ENCODE measurements around the gene FHIT. TPM values are rescaled to one million over a fixed set of nuclear protein-coding genes. Genes with fewer than 3 reads are reported as not detected.

FHIT gene
- total RNA-seq, 2 experiments from 2014 or later, result 7.6 to 7.9 TPM

GRCh38 chr3:59867185-59868002, 1383.9 kb downstream of the FHIT start:
- ChIA-PET POLR2A (no interaction called here), CTCF (interaction anchor here (0.7 to 1.1 kb wide), 3 partner anchors 10 to 502 kb away, joined by 3 read pairs; no protein-coding TSS in a partner anchor)
- Mint-ChIP-seq H3K4me3 (no peak overlapping the region), H3K27ac (peak overlapping the region; percentile 75), H3K9me3 (peaks cover 16% of the 10 kb centered on the region), H3K4me1 (ENCODE audit: low read depth) (peaks cover 33% of the 10 kb centered on the region), H3K27me3 (no peaks in the 10 kb centered on the region), H3K36me3 (ENCODE audit: low read depth) (peaks cover 10% of the 10 kb centered on the region)
- no peak for TF ChIP-seq CTCF (IDR thresholded peaks at IDR 0.05)
- DNase-seq (no peak), ATAC-seq (peak; percentile 78)
- intact Hi-C loops (cut with micrococcal nuclease), result no loop called here

GRCh38 chr3:59866076-59866475, 1385.2 kb downstream of the FHIT start:
- Mint-ChIP-seq H3K27me3 (no peaks in the 10 kb centered on the region), H3K9me3 (peaks cover 20% of the 10 kb centered on the region), H3K36me3 (ENCODE audit: low read depth) (peaks cover 11% of the 10 kb centered on the region), H3K4me3 (no peak overlapping the region), H3K4me1 (ENCODE audit: low read depth) (peaks cover 26% of the 10 kb centered on the region), H3K27ac (no peak overlapping the region)
- DNase-seq (no peak), ATAC-seq (no peak)
- CTCF ChIA-PET, result interaction anchor here (1.1 kb wide), 1 partner anchor 8 kb away, joined by 3 read pairs; no protein-coding TSS in a partner anchor
- no peak for TF ChIP-seq CTCF (IDR thresholded peaks at IDR 0.05)
- intact Hi-C loops (cut with micrococcal nuclease), result no loop called here
- POLR2A ChIA-PET, result no interaction called here

GRCh38 chr3:59865351-59865750, 1385.9 kb downstream of the FHIT start:
- TF ChIP-seq CTCF (IDR thresholded peaks at IDR 0.05), result no peak
- ChIA-PET POLR2A (no interaction called here), CTCF (no interaction called here)
- H3K27me3 Mint-ChIP-seq, result no peaks in the 10 kb centered on the region
- H3K9me3 Mint-ChIP-seq, result peaks cover 20% of the 10 kb centered on the region
- peaks cover 11% of the 10 kb centered on the region for H3K36me3 Mint-ChIP-seq (ENCODE audit: low read depth)
- no peak for DNase-seq
- no peak for ATAC-seq
- no peak overlapping the region for H3K4me3 Mint-ChIP-seq
- intact Hi-C loops (cut with micrococcal nuclease), result no loop called here
- peaks cover 26% of the 10 kb centered on the region for H3K4me1 Mint-ChIP-seq (ENCODE audit: low read depth)
- H3K27ac Mint-ChIP-seq, result no peak overlapping the region

- POLR2A ChIA-PET, result no interaction called here
- no peak overlapping the region for H3K27ac Mint-ChIP-seq
- H3K4me1 Mint-ChIP-seq (ENCODE audit: low read depth), result peaks cover 16% of the 10 kb centered on the region
- CTCF ChIA-PET, result no interaction called here
- TF ChIP-seq CTCF (IDR thresholded peaks at IDR 0.05), result no peak
- intact Hi-C loops (cut with micrococcal nuclease), result no loop called here
- ATAC-seq (no peak), DNase-seq (no peak)
- peaks cover 11% of the 10 kb centered on the region for H3K36me3 Mint-ChIP-seq (ENCODE audit: low read depth)
- no peak overlapping the region for H3K4me3 Mint-ChIP-seq
- H3K9me3 Mint-ChIP-seq, result peaks cover 20% of the 10 kb centered on the region
- H3K27me3 Mint-ChIP-seq, result no peaks in the 10 kb centered on the region
Measured at GRCh38 chr3:59862686-59863085, 1388.6 kb downstream of the FHIT start.

- H3K9me3 Mint-ChIP-seq, result peaks cover 7% of the 10 kb centered on the region
- H3K4me3 Mint-ChIP-seq, result no peak overlapping the region
- DNase-seq (peak; percentile 93), ATAC-seq (peak; percentile 97)
- ChIA-PET CTCF (interaction anchor here (0.6 to 2.2 kb wide), 42 partner anchors 8 to 1524 kb away, joined by 3 to 19 read pairs (median 3); no protein-coding TSS in a partner anchor), POLR2A (no interaction called here)
- no peak overlapping the region for H3K27ac Mint-ChIP-seq
- H3K4me1 Mint-ChIP-seq (ENCODE audit: low read depth), result peaks cover 10% of the 10 kb centered on the region
- TF ChIP-seq CTCF (IDR thresholded peaks at IDR 0.05), result peak; percentile 85
- peaks cover 2% of the 10 kb centered on the region for H3K36me3 Mint-ChIP-seq (ENCODE audit: low read depth)
- intact Hi-C loops (cut with micrococcal nuclease), result loop anchor here (2.0 to 5.0 kb wide), 2 partner anchors 280 to 645 kb away; no protein-coding TSS in a partner anchor
- no peaks in the 10 kb centered on the region for H3K27me3 Mint-ChIP-seq
Measured at GRCh38 chr3:59857589-59858346, 1393.5 kb downstream of the FHIT start.

Data from activated CD8-positive, alpha-beta T cell treated with anti-CD3 and anti-CD28 coated beads for 36 hours (primary cell).